ENCODE measurements around the gene LTA4H. TPM values are rescaled to one million over a fixed set of nuclear protein-coding genes. Genes with fewer than 3 reads are reported as not detected.

LTA4H gene
- total RNA-seq, 1 donor from 2014 or later: 69.4 TPM

DNA sequence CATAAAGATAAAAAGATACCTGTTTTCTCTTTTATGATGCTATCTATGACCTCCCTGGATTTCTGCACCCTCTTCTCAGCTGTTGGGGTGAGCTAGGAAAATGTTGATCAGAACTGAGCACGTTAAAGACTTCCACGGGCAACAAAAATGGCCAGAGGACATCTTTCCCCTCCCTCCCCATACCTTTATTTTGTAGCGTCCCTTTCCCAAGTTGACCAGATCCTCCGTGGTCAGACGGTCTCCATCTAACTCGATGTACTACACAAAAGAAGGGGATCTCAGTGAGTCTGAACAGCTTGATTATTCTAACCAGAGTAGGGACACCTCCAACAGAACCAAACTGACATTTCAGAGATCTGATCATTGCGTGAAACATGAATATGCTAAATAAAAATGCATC, 41.5 kb downstream of the LTA4H start:
- Mint-ChIP-seq H3K9me3 (ENCODE audit: unreplicated experiment) (no peaks in the 10 kb centered on the region), H3K27me3 (ENCODE audit: unreplicated experiment) (peaks cover 6% of the 10 kb centered on the region), H3K4me3 (ENCODE audit: unreplicated experiment) (no peak overlapping the region), H3K4me1 (ENCODE audit: unreplicated experiment) (no peaks in the 10 kb centered on the region), H3K36me3 (ENCODE audit: unreplicated experiment) (no peaks in the 10 kb centered on the region), H3K27ac (ENCODE audit: unreplicated experiment) (no peak overlapping the region)
- TF ChIP-seq, protein P1, sequence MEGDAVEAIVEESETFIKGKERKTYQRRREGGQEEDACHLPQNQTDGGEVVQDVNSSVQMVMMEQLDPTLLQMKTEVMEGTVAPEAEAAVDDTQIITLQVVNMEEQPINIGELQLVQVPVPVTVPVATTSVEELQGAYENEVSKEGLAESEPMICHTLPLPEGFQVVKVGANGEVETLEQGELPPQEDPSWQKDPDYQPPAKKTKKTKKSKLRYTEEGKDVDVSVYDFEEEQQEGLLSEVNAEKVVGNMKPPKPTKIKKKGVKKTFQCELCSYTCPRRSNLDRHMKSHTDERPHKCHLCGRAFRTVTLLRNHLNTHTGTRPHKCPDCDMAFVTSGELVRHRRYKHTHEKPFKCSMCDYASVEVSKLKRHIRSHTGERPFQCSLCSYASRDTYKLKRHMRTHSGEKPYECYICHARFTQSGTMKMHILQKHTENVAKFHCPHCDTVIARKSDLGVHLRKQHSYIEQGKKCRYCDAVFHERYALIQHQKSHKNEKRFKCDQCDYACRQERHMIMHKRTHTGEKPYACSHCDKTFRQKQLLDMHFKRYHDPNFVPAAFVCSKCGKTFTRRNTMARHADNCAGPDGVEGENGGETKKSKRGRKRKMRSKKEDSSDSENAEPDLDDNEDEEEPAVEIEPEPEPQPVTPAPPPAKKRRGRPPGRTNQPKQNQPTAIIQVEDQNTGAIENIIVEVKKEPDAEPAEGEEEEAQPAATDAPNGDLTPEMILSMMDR (IDR thresholded peaks at IDR 0.05): no peak
- DNase-seq (ENCODE audit: extremely low spot score, unreplicated experiment): no peak

GRCh38 chr12:95990136-95990535, 45.3 kb downstream of the LTA4H start:
- H3K9me3 Mint-ChIP-seq (ENCODE audit: unreplicated experiment): no peaks in the 10 kb centered on the region
- peaks cover 13% of the 10 kb centered on the region for H3K27me3 Mint-ChIP-seq (ENCODE audit: unreplicated experiment)
- no peaks in the 10 kb centered on the region for H3K36me3 Mint-ChIP-seq (ENCODE audit: unreplicated experiment)
- no peak overlapping the region for H3K4me3 Mint-ChIP-seq (ENCODE audit: unreplicated experiment)
- no peak for DNase-seq (ENCODE audit: extremely low spot score, unreplicated experiment)
- H3K27ac Mint-ChIP-seq (ENCODE audit: unreplicated experiment): no peak overlapping the region
- TF ChIP-seq, protein P1 (IDR thresholded peaks at IDR 0.05): no peak
- peaks cover 2% of the 10 kb centered on the region for H3K4me1 Mint-ChIP-seq (ENCODE audit: unreplicated experiment)

DNA sequence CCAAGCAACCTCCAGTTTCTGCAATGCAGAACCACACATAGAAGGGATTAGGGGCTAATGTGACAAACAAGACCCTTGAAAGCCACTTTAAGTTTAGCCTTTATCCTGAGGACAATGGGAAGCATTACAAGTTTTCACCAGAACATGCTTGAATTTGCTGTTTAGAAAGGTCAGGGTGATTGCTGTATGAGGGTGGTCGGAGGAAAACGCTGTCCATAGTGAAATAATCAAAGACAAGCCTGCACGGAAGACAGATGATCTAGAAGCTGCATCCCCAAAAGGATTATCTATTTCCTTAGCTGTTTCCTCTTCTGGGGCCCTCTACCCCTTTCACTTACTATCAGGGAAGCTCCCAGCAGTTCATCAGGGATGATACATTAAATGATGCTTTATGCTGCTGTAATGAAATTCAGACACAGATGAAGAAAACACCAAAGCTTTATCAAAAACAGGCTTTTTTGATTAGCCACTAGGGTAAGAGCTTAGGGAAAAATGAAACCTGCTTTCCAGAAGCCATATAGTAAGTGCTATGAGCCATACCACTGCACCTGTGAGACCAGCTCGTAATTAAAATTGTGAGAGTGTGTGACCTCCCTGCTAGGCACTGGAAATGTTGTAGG, 45.8 kb downstream of the LTA4H start:
- H3K27ac Mint-ChIP-seq (ENCODE audit: unreplicated experiment): no peak overlapping the region
- TF ChIP-seq, protein P1 (IDR thresholded peaks at IDR 0.05): no peak
- H3K4me3 Mint-ChIP-seq (ENCODE audit: unreplicated experiment): no peak overlapping the region
- H3K4me1 Mint-ChIP-seq (ENCODE audit: unreplicated experiment): peaks cover 2% of the 10 kb centered on the region
- H3K27me3 Mint-ChIP-seq (ENCODE audit: unreplicated experiment): peaks cover 13% of the 10 kb centered on the region
- no peaks in the 10 kb centered on the region for H3K9me3 Mint-ChIP-seq (ENCODE audit: unreplicated experiment)
- H3K36me3 Mint-ChIP-seq (ENCODE audit: unreplicated experiment): no peaks in the 10 kb centered on the region
- DNase-seq (ENCODE audit: extremely low spot score, unreplicated experiment): no peak

DNA sequence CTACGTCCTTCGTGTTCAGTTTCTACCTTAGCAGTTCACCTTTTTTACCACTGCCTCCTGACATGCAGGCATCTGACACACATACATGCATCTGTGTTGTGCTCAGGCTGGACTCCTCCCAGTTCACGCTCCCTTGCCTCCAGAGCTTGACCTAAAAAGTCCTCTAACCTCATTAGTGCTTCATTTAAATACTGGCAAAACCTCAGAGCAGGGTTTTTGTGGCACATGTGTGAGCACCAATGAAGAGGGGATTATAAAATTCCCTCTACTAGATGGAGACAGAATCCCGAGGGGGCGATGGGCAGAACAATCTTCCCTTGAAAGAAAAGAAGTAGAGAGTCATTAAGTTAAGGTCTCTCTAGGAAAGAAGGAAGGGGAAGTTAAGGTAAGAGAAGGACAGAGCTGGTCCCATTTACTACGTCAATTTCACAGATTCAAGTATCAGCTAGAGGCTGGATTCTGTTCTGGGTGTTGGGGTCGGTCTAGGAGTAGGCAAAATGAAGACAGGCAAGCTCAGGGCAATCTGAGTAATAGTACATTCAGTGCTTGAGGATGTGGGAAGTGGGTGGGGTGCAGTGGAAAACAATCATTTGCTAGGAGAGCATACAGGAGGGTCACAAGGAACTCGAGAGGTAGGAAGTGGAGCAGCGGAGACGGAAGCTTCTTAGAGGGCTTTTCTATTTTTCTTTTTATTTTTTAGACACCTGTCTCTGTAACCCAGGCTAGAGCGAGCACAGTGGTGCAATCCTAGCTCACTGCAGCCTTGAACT, 46.7 kb downstream of the LTA4H start:
- H3K4me1 Mint-ChIP-seq (ENCODE audit: unreplicated experiment): peaks cover 2% of the 10 kb centered on the region
- no peaks in the 10 kb centered on the region for H3K9me3 Mint-ChIP-seq (ENCODE audit: unreplicated experiment)
- H3K4me3 Mint-ChIP-seq (ENCODE audit: unreplicated experiment): no peak overlapping the region
- TF ChIP-seq, protein P1 (IDR thresholded peaks at IDR 0.05): no peak
- no peak for DNase-seq (ENCODE audit: extremely low spot score, unreplicated experiment)
- no peak overlapping the region for H3K27ac Mint-ChIP-seq (ENCODE audit: unreplicated experiment)
- peaks cover 13% of the 10 kb centered on the region for H3K27me3 Mint-ChIP-seq (ENCODE audit: unreplicated experiment)
- H3K36me3 Mint-ChIP-seq (ENCODE audit: unreplicated experiment): no peaks in the 10 kb centered on the region
